GM03348 (cell line): Measurements from ENCODE around the gene TRIP13.
A peak's percentile ranks its signal among the peaks of the same experiment; 100 is the strongest.
"Not testable (repeated sequence)": the region's sequence is repeated elsewhere in the genome, so short reads cannot be mapped to it uniquely, and the experiment has no call there.

Experiments used
- DNase-seq: peaks from one replicate; pipeline ENCODE4 v3.0.0; 2012; ENCODE audit warnings: low spot score

The TRIP13 gene, protein sequence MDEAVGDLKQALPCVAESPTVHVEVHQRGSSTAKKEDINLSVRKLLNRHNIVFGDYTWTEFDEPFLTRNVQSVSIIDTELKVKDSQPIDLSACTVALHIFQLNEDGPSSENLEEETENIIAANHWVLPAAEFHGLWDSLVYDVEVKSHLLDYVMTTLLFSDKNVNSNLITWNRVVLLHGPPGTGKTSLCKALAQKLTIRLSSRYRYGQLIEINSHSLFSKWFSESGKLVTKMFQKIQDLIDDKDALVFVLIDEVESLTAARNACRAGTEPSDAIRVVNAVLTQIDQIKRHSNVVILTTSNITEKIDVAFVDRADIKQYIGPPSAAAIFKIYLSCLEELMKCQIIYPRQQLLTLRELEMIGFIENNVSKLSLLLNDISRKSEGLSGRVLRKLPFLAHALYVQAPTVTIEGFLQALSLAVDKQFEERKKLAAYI

DNA sequence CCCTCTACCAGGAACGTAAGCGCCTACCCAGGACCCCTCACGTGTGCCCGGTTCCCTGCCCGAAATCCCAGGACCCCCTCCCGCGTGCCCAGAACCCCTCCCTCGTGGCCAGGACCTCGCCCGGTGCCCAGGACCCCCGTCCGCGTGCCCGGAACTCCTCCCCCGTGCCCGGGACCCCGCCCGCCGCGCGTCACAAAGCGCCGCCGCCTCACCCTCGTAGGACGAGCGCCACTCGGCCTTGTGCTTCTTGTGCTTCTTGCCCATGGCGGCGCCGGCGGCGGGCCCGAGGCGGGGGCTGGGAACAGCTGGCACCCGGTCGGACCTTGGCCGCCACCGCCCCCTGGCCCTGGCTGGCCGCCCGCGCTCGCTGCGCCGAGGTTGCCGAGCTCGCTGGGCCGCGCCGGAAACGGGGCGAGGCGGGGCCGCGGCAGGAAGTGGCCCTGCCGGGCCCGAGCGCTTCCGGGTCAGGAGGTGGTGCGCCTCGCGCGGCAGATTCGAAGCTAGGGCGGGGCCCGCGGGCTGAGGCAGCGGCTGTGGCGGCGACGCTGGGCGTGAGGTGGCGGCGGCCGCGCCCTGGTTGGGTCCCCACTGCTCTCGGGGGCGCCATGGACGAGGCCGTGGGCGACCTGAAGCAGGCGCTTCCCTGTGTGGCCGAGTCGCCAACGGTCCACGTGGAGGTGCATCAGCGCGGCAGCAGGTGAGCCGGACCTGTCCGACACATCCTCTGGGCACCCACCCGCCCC is at the start of gene TRIP13, which contains the start of gene BRD9:
Gene TRIP13 (plus strand): TSS at position 491 of the 743 bp plus-strand sequence. CDS start 115 bp downstream, at position 606.
Gene BRD9 (minus strand): TSS at position 408 of the 743 bp plus-strand sequence. CDS start 144 bp downstream, at position 264.
- DNase-seq: peak; percentile 99

DNA sequence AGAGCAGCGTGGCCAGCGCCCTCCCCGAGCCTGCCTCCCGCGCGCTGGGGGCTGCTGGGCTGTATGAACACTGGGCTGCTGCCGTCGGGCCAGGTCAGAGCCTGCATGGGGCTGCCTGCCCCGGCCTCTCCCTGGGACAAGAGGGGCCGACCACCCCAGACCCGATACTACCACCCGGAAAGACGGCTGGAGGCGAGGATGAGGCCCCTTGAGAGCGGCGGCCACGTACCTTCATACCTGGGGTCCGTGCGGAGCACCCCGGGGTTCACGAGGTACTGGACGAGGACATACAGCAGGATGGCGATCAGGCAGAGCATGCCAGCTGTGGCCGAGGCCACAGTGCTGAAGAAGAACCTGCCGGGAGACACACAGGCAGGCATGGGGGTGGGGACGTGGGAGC is 49.3 kb upstream of the TRIP13 start:
- not testable (repeated sequence) for DNase-seq

DNA sequence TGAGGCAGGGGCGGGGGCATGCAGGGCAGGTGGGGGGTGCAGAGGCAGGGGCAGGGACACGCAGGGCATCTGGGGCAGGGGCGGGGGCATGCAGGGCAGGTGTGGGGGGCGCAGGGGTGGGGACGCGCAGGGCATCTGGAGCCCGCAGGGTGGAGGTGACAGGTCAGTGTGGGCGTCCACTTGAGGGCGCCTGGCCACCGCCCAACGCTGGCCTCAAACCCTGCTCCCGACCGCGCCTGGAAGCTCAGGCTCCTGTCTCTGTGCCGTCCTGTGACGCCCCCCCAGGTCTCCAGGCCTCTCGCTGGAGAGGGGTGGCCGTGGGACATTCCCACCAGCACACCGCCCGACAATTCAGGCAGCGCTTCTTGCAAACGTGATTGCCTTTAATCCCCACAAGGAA is 48.8 kb upstream of the TRIP13 start:
- DNase-seq: not testable (repeated sequence)

DNA sequence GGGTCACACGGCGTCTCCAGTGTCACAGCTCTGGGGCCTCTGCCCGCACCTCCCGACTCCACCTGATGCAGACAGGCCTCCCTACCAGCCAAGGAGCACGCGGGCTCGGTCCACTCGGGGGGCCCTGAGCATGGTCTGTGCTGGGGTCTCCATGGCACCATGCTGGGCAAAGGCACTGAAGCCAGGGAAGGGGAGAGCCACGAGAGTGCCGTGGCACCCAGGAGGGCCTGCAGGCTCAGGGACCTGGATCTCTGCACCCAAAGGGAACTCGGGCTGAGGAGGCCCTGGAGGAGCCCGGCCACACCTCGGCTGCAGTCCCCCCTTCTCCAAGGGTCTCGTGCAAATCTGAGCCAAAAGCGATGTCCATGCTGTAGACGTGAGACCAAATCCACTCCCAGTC is 48.3 kb upstream of the TRIP13 start:
- not testable (repeated sequence) for DNase-seq

DNA sequence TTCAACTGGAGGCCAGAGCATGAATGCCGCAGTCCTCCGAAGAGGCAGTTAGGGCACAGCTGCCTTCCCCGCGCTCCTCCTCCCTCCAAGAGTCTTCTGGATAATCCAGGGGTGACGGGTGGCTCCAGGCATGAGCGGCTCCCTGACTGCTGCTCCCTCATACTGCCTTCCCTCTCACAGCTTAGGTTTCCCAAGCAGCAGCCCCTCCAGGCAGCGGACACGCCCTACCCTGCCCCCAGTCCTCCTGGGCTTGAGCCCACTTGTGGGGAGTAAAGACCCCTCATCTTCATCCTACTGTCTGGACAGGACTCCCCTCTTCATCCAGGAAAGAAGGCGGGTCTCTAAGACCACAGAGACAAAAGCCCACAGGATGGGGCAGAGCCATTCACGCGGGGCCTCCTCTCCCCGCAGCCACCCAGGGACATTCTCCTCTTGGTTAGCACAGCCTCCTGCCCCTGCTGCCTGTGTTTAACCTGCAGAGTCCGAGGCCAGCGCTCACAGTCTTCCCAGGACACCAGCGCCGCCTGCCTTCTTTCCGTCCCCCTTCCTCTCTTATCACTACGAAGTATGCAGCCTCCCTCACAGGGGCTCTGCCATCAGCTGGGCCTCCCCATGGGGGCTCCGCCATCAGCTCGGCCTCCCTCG is 47.5 kb upstream of the TRIP13 start:
- DNase-seq: not testable (repeated sequence)

DNA sequence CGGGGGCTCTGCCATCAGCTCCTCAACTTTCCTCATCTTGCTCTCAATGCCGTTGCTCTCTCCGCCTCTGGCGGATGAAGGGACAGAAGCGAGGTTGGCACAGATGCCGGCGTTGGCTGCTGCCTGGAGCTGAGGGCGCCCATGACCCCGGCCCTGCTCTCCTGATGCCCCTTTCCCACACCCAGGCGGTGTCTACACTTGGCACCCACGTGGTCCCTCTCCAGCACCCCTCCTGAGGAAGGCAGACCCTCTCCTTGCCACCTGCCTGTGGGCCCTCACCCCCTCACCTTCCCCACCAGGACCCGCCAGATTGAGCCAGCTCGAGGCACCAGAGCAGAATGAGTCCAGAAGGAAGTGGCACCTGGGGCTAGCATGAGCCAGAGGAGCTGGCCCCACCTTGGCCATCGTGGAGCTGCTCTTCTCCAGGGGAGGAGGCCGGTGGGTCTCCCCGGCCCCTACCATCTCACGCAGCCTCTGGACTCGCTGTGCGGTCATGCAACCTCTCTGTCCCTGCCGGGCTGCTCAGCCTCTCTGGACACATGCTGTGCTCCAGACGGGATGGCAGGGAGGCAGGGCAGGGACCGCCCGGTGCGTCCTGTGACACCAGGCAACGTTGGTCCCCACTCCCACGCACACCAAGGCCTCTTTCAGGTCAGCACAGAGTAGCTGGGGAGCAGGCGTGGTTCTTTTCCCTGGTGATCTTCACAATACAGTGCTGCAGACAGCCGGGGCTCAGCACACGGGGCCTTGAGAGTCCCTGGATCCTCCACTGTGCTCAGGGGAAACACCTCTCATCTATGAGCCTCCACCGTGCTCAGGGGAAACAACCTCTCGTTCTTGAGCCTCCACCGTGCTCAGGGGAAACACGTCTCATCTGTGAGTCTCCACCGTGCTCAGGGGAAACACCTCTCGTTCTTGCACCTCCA is 46.7 kb upstream of the TRIP13 start:
- DNase-seq: not testable (repeated sequence)

DNA sequence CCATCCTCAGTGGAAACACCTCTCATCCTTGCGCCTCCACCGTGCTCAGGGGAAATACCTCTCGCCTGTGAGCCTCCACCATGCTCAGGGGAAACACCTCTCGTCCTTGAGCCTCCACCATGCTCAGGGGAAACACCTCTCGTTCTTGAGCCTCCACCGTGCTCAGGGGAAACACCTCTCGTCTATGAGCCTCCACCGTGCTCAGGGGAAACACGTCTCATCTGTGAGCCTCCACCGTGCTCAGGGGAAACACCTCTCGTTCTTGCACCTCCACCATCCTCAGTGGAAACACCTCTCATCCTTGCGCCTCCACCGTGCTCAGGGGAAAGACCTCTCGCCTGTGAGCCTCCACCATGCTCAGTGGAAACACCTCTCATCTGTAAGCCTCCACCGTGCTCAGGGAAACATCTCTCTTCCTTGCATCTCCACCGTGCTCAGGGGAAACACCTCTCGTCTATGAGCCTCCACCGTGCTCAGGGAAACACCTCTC is 46.0 kb upstream of the TRIP13 start:
- DNase-seq: not testable (repeated sequence)

DNA sequence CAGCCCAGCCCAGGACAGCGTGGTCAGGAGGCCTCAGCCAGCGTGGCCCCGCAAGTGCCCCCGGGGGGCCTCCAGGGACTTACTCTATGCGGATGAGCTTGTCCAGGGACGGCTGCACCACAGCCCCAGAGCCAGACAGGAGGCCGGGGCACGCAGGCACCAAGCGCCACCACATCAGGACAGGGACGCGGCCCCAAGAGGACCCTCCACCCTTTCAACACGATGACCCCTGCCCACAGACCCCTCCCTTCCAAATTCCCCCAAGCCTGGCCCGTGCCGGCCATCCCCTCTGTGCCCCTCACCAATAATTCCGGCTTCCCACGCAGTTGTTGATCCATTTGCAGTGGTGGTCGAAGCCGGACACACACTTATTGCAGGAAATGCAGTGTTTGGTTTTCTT is 45.5 kb upstream of the TRIP13 start:
- DNase-seq: not testable (repeated sequence)

DNA sequence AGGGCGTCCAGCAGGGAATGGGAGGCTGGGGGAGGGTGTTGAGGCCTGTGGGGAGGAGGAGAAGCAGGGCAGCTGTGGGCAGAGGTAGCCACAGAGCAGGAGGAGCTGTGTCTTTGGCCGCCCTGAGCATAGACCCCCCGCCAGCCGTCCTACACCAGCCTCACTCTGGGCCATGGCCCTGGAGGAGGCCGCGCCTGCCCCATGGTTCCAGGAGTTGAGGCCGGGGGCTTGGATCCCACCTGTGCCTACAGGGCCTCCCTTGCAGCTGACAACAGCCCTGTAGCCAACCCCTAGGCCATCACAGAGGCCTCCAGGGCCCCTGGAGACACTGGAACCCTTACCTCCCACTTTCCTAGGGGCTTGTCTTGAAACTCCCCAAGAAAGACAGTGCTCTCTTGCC is 44.9 kb upstream of the TRIP13 start:
- DNase-seq: not testable (repeated sequence)

DNA sequence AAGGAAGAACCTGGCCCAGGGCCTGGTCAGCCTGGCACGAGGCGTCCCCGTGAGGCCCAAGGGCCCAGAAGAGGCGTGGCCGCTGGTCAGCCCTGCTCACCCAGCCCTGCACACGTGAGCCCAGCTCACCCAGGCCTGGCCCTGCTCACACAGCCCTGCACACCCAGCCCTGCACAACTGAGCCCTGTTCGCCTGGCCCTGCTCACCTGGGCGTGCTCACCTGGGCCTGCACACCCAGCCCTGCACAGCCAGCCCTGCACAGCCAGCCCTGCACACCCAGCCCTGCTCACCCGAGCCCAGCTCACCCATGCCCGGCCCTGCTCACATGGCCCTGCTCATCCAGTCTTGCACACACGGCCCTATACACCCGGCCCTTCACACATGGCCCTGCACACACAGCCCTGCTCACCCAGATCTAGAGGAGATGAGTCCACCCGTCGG is 44.0 kb upstream of the TRIP13 start:
- no peak for DNase-seq

DNA sequence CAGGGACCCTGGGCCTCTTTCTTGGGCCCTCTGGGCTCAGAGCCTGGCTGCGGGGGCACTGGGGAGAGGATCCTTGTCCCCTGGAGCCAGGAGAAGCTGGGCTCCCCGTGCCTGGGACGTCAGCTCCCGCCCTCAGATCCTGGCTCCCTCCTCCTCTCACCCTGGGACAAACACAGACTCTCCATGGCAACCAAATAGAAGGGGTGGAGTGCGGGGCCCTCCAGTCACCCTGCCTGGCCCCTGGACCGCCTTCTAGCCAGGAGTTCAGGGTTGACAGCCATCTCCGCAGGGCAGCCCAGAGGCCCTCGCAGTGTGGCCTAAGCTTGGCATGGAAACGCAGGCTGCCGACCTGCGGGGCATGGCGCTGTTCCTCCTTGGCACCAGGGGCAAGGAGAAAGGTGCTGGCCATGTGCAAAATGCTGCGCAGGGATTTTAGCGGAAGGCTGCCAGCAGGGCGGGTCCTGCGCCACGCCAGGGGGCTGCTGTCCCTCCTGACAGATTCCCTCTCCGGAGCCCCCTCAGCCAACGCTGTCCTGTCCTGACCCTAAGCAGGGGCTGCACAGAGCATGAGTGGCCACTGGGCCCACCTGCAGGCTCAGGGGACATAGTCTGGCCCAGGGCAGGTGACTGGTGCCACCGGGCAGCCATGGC is 42.9 kb upstream of the TRIP13 start:
- DNase-seq: no peak

DNA sequence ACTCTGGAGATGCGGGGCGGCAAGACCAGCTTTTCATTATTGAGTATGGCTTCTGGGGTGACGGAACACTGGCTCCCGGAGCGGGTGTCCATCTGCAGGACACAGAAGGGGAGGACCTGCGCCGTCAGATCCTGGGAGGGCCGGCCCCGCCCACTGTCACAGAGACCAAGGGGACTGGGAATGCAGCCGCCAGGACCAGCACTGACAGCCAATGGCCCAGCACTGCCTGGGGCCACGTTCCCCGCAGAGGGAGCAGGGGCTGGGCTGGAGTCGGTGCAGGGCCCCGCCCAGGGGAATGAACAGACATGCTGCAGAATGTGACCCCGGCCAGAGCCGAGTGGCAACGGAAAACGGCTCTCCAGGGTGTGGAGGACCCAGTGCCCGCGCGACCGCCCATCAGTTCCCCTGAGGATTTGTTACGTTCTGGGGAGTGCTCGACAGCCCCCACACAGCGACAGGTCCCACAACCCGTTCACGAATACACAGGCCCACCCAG is 42.1 kb upstream of the TRIP13 start, which contains the start of gene ZDHHC11:
Gene ZDHHC11 (minus strand): TSS at position 476 of the 496 bp plus-strand sequence. CDS start 384 bp downstream, at position 92.
- DNase-seq: no peak

DNA sequence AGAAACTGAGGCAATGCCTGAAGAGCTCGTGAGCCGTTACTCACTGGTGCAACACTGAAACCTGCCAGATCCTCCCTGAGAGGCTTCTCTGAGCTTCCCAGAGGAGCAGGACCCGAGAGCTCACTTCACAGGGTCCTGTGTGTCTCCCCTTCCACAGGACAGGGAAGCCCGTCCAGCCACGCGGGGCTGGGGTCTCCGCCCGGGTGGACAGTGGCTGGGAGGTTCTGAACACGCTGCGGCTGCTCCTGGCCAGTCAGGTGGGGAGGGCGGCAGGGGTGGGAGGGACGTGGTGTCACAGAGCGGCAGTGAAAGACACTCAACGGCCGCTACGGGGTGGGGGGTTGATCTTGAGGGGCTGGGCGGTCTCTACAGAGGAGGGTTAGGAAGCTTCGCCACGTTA is 41.6 kb upstream of the TRIP13 start:
- no peak for DNase-seq

DNA sequence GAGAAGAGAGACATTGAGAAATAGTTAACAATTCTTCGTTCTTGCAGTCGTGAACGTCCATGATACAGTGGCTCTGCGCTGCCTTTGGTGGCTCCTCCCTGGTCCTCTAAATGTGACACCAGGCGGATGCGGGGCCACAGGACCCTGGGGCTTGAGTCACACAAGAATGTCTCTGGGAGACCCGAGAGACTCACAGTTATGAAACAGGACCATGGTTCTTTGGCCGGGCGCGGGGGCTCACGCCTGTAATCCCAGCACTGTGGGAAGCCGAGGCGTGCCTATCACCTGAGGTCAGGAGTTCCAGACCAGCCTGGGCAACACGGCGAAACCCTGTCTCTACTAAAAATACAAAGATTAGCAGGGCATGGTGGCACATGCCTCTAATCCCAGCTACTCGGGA is 41.1 kb upstream of the TRIP13 start:
- no peak for DNase-seq

DNA sequence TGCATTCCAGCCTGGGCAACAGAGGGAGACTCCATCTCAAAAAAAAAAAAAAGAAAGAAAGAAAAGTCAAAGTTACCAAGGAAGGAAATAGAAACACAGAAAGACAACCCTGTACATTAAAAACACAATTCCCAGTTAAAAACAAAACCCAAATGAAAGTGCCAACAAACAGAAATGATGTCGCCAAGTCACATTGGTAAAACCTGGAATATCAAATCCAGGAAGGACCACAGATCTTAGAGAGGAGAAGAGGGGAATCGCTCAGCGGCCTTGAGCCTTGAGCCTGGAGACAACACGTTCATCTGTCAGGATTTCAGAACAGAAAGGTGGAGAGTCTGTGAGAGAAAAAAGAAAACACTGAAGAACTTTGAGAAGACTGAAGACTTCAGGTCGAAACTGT is 40.7 kb upstream of the TRIP13 start:
- DNase-seq: no peak

DNA sequence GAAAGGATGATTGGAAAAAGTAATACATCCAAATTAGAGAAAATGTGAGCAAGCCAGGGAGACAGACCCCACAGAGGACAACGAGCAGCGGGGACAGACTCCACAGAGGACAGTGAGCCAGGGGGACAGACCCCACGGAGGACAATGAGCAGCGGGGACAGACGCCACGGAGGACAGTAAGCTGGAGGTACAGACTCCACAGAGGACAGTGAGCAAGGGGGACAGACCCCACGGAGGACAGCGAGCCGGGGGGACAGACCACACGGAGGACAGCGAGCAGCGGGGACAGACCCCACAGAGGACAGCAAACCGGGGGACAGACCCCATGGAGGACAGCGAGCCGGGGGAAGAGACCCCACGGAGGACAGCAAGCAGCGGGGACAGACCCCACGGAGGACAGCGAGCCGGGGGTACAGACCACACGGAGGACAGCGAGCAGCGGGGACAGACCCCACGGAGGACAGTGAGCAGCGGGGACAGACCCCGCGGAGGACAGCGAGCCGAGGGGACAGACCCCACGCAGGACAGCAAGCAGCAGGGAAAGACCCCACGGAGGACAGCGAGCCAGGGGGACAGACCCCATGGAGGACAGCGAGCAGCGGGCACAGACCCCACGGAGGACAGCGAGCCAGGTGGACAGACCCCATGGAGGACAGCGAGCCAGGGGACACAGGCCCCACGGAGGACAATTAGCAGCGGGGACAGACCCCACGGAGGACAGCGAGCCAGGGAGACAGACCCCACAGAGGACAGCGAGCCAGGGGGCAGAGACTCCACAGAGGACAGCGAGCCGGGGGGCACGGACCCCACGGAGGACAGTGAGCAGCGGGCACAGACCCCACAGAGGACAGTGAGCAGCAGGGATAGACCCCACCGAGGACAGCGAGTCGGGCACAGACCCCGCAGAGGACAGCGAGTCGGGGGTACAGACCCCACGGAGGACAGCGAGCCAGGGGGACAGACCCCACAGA is 40.0 kb upstream of the TRIP13 start:
- no peak for DNase-seq

DNA sequence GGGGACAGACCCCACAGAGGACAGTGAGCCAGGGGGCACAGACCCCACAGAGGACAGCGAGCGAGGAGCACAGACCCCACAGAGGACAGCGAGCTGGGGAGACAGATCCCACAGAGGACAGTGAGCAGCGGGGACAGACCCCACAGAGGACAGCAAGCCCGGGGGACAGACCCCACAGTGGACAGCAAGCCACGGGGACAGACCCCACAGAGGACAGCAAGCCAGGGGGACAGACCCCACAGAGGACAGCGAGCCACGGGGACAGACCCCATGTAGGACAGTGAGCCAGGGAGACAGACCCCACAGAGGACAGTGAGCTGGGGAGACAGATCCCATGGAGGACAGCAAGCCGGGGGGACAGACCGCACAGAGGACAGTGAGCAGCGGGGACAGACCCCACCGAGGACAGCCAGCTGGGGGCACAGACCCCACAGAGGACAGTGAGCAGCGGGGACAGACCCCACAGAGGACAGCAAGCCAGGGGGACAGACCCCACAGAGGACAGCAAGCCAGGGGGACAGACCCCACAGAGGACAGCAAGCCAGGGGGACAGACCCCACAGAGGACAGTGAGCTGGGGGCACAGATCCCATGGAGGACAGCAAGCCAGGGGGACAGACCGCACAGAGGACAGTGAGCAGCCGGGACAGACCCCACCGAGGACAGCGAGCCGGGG is 39.1 kb upstream of the TRIP13 start:
- not testable (repeated sequence) for DNase-seq

DNA sequence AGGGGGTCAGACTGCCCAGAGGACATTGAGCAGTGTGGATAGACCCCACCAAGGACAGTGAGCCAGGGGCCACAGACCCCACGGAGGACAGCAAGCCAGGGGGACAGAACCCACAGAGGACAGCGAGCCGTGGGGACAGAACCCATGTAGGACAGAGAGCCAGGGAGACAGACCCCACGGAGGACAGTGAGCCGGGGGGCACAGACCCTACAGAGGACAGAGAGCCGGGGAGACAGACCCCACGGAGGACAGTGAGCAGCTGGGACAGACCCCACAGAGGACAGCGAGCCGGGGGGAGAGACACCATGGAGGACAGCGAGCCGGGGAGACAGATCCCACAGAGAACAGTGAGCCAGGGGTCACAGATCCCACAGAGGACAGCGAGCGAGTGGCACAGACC is 38.5 kb upstream of the TRIP13 start:
- DNase-seq: no peak
